ENCODE results near the gene COLGALT1.

The COLGALT1 gene

DNA sequence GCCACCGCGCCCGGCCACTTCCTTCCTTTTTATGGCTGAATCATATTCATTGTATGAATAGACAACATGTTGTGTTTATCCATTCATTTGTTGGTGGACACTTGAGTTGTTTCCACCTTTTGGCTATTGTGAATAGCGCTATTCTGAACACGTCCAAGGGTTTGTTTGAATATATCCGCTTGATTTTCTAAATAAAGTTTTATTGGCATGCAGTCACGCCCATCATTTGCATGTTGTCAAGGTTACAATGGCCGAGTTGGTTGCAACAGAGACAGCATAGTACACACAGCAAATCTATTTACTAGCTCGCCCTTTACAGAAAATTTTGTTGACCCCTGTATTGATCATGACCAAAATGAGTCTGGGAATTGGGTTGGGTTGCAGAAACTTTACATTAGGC, 43.5 kb downstream of the COLGALT1 start:
- no peak for DNase-seq (ENCODE audit: low read depth)

DNA sequence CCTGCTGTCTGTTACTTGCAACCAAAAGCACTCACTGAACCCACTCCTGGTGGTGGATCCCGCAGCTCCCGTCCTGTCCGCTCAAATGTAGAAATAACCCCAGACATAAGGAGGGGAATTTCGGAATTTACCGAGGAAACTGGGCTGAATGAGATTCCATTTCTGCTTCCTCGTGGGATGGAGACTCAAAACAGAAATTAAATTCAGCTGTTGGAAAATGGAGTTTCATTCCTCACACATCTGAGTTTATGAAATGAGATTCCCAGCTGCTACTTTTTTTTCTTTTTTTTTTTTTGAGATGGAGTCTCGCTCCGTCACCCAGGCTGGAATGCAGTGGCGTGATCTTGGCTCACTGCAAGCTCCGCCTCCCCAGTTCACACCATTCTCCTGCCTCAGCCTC, 44.3 kb downstream of the COLGALT1 start:
- no peak for DNase-seq (ENCODE audit: low read depth)

DNA sequence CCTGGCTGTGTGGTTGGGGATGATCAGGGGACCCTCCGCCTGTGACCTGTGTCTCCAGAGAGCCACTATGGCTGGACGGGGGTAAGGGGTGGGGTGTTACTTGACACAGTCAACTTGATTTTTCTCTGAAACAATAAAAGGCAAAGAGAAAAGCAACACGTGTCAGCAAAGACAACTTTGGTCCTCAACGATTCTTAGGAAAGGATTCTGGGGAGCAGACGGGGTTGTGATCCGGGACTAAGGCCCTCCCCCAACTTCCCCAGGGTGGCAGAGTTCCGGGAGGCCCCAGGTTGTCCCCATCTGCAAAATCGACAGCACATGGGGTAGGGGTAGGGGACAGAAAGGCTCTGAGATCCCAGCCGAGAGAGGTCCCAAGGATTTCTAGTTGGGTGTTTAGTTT, 46.2 kb downstream of the COLGALT1 start:
- DNase-seq (ENCODE audit: low read depth) = no peak

DNA sequence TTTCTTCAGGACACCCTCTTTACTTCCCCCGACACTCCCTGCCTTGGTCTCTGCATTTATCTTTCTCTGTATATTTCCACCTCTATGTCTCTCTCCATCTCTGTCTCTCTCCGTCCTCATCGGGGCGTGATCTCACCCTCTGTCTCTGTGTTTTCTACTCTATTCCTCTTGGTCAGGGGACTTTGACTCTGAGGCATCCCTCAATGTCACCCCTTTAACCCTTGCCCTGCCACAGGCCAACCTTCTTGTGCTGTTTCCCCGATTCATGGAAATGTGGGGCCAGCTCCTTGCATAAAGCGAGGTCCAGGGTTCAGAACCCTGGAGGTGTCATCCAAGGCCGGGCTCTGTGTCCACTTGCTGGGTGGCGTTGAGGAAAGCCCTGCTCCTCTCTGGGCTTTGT, 46.8 kb downstream of the COLGALT1 start:
- DNase-seq (ENCODE audit: low read depth) = no peak

DNA sequence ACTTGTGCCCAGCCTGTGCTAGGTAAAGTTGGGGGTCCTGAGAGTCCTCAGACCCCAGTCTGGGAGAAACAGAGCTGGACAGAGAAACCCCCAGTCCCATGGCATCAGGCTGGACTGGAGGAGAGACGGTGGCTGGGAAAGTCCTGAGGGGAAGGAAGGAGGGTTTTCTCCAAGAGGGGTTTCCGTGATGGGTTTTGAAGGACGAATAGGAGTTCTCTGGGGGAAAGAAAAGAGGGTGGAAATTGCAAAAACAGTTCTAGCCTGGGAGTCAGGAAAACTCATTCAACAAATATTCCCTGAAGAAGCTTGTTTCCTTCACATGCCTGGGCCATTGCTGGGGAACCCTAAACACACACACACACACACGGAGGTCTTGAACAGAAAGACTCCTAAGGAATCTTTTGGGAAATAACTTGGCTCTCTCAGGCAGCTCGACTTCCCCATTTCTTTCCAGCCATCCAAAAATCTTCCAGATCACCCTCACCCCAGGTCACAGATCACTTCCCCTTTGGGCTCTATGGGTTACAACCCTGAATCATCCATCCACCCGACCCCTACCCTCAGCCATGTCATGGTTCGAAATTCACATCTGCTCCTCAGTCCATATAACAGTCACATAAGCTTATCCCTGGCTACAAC, 47.5 kb downstream of the COLGALT1 start:
- no peak for DNase-seq (ENCODE audit: low read depth)

DNA sequence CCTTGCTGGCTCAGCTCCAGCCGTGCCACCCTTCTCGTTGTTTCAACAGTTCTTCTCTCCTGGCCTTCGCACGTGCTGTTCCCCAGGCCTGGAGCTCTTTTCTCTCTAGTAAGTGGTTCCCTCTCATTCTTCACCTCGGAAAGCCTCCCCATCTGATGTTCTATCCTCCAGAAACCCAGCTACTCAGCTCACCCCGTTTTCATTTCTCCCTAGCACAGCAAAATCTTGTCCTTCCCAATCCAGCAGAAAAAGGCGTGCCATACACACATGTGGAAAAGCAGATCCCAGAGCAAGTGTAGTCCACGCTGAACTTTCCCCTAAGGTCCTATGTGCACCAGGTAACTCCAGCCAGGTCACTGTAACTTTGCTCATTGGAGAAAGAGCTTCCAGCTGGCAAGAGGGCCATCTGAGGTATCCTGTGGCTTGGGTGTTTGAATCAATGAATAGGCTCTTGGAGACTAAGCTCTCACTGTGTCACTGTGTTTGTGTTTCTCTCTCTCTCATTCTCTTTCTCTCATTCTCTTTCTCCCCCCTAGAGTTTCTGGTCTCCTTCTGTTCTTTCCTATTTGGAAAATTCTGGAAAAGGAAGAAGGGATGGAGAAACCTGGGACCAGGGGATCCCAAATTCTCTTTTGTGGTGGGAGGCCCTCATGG, 49.0 kb downstream of the COLGALT1 start:
- no peak for DNase-seq (ENCODE audit: low read depth)

DNA sequence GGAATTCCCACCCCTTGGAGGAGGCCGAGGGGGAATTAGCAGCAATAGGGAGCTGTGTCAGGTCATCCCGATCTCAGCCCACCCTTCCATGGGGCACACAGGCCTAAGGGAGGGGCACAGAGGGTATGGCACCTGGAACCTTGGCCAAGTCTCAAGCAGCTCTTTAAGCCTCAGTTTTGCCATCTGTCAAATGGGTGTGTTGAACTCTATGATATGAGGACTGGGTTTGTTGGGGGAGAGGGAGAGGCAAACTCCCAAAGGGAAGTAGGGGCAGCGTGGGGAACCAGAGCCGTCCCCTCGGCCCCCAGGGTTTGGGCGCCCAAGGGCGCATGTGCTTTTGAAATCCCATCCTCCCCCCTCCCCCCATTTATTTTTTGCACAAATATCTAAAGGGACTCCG, 49.7 kb downstream of the COLGALT1 start:
- DNase-seq (ENCODE audit: low read depth) = no peak

DNA sequence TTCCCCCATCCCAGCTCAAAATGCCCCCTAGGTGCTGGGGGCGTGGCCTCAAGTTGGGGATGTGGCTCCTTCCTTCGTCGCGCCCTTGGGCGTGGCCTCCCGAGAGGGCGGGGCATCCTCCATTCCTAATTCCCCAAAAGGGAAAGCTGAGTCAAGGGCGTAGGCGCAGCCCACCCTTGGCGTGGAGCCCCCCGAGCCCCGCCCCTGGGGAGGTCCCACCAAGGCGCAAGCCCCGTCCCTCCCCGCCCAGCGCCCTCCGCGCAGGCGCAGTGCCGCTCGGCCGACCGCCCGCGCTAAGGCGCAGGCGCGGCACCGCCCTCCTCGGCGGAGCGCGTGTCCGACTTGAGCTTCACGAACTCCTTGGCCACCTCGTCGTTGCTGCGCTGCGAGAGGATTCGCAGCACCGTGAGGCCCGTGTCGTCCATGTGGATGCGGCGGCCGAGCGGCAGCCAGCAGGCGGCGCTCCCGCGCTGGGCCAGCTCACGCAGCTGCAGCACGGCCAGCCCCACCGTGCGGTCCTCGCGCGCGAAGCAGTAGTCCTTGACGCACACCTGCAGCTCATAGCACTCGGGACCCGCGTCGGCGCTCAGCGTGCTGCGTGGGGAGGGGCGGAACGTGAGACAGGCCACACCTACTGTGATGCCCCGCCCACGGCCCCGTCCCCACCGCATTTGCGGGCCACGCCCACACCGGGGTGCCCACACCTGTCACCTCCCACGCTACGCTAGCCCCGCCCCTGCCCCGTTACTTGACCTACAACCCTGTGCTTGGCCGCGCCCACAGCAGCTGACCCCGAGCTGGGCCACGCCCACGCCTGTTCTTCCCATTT, 50.5 kb downstream of the COLGALT1 start:
- peak; percentile 63 for DNase-seq (ENCODE audit: low read depth)

DNA sequence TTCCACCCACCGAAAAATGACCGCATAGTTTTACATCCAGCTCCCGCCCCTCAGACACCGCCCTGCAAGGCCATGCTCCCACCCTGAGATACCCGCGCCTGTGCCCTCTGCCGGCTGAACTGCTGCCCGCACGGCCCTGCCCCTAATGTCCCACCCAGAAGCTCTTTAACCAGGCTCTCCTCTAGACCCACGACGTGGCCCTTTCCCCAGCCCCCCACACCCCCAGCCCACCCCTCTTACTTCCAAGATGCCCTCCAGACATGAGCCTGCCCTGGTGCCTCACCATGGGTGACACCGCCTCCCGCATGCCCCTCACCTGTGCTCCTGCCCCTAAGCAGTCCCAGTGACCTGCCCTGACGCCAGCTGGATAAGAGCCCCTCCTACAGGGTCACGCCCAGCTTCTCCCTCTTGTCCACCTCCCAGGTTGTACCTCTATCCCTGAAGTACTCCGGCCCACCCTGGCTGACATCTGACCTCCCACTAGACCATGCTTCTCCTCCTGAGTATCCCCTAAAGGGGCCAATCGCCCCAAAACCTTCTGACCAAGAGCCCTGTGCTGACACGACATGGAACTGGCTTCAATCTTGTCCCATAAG, 51.2 kb downstream of the COLGALT1 start:
- no peak for DNase-seq (ENCODE audit: low read depth)

DNA sequence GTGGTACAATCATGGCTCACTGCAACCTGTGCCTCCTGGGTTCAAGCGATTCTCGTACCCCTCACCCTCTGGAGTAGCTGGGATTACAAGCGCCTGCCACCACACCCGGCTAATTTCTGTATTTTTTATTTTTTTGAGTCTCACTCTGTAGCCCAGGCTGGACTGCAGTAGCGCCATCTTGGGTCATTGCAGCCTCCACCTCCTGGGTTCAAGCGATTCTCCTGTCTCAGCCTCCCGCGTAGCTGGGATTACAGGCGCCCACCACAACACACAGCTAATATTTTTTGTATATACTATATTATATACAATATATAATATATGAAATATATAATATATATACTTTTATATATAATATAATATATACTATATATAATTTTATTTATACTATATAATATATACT, 52.5 kb downstream of the COLGALT1 start:
- no peak for DNase-seq (ENCODE audit: low read depth)

DNA sequence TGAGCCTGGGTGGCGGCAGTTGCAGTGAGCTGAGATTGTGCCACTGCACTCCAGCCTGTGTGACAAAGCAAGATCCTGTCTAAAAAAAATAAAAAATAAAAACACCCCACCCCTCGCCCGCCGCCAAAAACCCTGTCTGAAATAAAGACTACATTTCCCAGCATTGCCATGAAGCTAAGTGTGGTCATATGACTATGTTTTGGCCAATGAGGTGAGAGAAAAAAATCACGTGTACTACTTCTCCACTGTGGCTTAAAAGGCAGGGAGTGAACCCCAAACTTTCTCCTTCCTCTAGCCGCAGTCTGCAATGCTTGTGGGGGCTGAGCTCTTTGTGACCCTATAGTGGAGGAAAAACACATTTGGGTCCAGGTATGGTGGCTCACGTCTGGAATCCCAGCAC, 54.9 kb downstream of the COLGALT1 start:
- DNase-seq (ENCODE audit: low read depth) = peak; percentile 42

DNA sequence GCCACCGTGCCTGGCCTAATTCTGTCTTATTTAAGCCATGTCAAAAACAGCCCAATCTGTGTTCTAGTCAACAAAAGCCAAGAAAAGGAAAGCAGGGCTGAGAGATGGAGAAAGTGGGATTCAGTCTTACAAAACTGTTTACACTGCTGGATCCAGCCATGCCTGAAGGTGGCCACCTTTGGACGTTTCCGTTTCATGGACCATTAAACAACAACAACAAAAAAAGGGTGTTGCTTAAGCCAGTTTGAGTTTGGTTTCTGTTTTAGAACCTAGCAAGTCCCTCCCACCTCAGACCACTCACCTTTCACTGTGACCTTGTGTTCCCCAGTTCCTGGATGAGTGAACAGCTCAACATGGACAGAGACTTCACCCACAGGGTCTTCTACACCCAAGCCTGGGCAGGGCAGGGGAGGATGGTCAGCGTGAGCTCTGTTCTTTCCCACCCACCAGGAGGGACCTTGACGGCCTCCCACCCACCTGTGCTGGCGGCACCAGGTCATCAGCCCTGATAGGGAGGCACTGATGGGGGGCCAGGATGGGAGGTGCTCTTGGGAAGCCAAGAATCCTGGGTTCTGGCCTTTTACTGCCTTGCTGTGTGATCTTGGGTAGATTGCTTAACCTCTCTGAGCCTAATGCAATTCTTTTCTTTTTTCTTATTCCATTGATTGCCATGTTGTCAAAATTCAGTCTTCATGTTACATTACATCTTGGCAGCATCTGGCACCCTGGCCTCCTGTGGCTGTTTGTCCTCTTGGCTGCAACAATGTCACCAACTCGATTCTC, 56.2 kb downstream of the COLGALT1 start:
- DNase-seq (ENCODE audit: low read depth) = no peak

DNA sequence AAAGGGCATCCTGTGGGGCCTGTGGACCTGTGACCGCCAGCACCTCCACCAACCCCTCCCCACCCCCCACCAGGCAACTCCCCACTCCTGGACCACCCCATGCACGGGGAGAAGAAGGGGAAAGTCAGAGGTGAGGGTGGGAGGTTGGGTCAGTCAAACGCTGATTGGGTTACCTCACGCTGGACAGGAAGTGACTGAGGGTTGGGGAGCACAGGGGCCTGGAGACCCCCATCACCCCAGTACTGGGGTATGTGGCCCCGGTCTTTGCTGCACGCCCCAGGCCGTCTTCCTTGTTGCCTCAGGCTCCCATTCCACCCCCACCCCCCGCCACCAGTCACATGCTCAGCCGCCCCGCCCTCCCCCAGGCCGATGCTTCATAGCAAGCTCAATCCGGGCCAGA, 59.0 kb downstream of the COLGALT1 start:
- DNase-seq (ENCODE audit: low read depth) = no peak

DNA sequence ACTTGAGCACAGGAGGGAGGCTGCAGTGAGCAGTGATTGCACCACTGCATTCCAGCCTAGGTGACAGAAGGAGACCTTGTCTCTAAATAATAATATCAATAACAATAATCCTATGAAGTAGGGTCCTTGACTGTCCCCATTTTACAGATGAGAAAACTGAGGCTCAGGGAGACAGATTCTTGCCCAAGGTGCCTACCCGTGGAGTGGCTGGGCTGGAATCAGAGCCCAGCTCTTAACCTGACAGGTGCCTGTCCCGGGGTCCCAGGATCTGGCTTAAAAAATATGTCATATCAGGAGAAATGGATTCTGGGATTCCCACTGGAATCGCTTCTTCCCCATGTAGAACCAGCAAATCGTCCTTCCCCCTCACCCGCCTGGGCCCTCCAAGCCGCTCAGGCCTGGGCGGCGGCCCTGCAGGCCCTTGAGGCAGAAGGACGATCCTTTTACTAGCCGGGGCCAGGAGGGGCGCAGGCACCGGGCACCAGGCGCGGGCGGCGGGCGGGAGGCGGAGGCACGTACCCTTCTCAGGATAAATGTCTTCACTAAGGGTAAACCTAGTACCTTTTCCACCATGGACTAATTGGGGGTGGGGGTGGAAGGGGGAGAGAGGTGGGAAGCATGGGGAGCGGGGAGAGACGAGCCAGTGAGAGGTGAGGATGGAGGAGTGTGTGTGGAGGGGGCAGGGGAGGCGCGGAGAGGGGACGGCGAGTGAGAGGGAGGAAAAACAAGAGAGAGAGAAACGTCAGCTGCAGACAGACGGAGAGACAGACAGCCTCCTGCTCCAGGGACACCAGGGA, 60.6 kb downstream of the COLGALT1 start:
- peak; percentile 6 for DNase-seq (ENCODE audit: low read depth)

DNA sequence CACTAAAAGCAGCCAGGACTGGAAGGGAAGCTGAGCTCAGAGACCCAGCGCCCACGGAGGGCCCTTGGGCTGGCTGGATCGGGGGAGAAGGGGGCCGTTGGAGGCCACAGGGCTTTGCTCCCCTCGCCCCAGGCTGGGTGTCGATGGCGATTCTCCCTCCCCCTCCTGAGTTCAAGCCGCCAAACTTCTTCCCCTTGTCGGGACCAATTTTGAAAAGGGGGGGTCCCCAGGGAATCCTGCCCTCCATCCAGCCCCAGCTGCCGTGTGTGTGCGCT, 61.2 kb downstream of the COLGALT1 start:
- no peak for DNase-seq (ENCODE audit: low read depth)

DNA sequence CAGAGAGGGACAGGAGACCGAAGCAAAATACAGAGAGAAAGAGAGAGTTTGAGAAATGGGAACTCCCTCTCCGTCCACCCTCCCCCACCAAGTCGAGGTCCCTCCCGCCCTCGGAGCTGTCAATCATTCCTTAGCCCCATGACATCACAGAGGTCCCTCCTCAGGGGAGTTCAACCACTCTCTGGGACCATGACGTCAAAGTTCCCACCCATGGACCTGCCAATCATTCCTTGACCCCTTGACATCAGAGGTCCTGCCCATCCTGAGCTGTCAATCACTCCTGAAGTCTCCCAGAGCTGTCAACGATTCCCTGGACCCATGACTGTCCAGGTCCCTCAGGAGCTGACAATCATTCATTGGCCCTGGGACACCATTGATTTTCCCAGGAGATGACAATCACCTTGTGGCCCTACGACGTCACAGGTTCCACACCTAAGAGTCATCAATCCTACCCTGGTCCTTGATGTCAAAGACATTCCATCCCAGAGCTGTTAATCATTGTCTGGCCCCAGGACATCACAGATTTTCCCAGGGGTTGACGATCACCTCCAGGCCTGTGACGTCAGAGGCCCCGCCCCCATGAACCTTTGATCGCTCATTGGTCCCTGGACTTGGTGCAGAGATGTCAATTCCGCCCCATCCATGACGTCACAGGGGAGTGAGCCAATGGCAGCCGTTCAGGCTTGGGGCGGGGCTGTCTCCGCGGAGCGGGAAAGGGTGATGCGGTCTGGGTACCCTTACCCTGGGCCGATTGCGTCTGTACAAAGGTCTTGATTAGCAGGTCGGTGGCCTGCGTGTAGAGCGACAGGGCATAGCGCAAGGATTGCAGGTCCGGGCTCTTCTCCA, 61.7 kb downstream of the COLGALT1 start:
- peak; percentile 25 for DNase-seq (ENCODE audit: low read depth)

DNA sequence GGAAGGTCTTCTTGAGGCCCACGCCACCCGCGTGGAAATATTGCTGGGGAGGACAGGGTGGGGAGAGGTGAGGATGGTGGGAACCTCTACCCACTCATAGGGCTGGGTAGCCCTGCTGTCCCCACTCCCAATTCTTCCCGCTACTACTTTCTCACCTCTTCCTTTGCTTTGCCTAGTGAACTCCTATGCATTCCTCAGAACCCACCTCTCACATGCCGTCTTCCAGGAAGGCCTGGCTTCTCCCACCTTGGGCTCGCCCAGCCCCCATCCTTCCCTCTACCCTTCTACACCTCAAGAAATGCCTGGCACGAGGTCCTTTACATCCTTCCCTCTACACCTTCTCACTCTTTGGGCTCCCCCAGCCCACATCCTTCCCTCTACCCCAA, 62.4 kb downstream of the COLGALT1 start:
- no peak for DNase-seq (ENCODE audit: low read depth)

DNA sequence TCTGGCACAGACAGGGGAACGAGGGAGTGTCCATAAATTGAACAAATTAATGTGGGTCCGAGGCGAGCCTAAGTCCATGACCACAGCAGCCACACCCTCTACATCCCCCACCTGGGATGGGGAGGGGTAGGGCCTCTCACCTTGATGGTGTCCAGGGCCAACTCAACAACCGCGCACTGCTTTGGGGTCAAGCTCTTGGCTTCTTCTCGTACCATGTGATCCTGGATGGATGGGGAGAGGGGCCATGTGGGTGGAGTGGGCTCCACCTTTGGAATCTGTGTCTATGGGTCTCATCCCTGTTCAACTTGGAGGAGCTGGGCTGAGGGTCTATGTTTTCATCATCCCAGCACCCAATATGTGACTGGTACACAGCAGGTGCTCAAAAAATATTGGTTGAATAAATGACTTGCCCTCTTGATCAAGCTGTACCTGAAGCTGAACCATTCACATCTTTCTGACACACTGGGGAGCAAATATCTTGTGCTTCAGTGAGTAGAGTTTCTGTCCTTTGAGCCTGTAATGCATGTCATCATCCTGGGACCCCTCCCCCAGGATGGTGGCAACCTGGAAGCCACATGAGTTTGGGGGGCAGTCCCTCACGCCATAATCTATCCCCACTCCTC, 62.9 kb downstream of the COLGALT1 start:
- DNase-seq (ENCODE audit: low read depth) = no peak

DNA sequence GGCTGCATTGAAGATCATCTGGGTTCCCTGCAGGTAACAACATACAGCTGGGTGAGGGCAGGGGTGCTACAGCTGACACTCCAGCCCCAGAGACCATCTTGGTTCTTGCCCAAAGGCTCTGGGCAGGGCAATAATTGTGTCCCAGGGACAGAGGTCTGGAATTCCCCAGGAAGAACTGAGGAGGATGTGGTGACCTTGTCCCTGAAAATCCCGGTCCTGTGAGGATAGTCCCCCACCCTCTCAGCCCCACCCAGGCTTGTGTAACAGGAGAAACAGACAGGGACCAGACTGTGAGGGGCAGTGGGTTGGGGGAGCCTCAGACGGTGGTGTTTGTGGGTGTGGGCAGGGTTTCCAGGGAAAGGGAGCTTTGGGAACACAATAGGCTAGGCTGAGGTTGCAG, 63.5 kb downstream of the COLGALT1 start:
- no peak for DNase-seq (ENCODE audit: low read depth)

DNA sequence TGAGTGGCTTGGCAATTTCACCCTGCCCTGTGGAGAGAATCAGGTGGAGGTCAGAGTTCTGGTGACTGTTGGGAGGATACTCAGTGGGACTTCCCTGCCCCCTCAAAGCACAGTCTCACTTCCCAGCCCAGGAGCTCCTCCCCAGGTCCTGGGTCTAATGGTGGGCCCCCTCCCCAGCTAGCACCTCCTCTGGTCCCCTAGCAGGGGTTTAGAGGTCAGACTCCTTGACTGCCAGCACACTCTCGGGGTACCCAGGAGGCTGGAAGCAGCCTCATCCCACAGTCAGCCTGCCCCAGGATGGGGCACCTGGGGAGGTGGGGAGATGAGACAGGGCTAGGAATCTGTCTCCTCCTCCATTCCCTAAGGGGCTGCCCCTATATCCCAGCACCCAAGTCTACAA, 65.2 kb downstream of the COLGALT1 start:
- DNase-seq (ENCODE audit: low read depth) = no peak
